HepG2 (cell line): ENCODE data around the gene MBNL3. TPM values are rescaled to one million over a fixed set of nuclear protein-coding genes. Genes with fewer than 3 reads are reported as not detected.
A peak's percentile ranks its signal among the peaks of the same experiment; 100 is the strongest.

ENCODE experiments used
- HMG20A ChIP-seq: IDR thresholded peaks from 2 replicates; pipeline ENCODE4 v1.6.1; 2016; ENCODE audit warnings: borderline replicate concordance
- HNRNPLL ChIP-seq: fragments of 200-400 bp; formaldehyde crosslinking; IDR thresholded peaks from 2 replicates; pipeline ENCODE4 v1.6.1; 2017; ENCODE audit warnings: mild to moderate bottlenecking, low read depth, low read length; ENCODE audit not compliant: poor library complexity, severe bottlenecking
- MYNN ChIP-seq: sonication (generic); formaldehyde crosslinking; IDR thresholded peaks from 2 replicates; pipeline ENCODE4 v1.4.0; 2020; ENCODE audit warnings: mild to moderate bottlenecking, low read depth, missing genetic modification reagents
- SIN3B ChIP-seq: fragments of 150-350 bp; IDR thresholded peaks from 2 replicates; pipeline ENCODE4 v1.6.1; 2014; ENCODE audit warnings: low read length
- TOE1 ChIP-seq: sonication (generic); formaldehyde crosslinking; IDR thresholded peaks from 2 replicates; pipeline ENCODE4 v1.4.0; 2020; ENCODE audit warnings: mild to moderate bottlenecking, missing genetic modification reagents
- ZFP82 ChIP-seq: sonication (generic); formaldehyde crosslinking; IDR thresholded peaks from 2 replicates; pipeline ENCODE4 v1.5.1; 2020; ENCODE audit warnings: mild to moderate bottlenecking, missing genetic modification reagents, borderline replicate concordance
- ZKSCAN8 ChIP-seq: IDR thresholded peaks from 2 replicates; pipeline ENCODE4 v1.6.1; 2016; ENCODE audit warnings: borderline replicate concordance, missing genetic modification reagents, missing compliant biosample characterization
- ZNF747 ChIP-seq: sonication (generic); formaldehyde crosslinking; IDR thresholded peaks from 2 replicates; pipeline ENCODE4 v1.8.1; 2023; ENCODE audit warnings: missing genetic modification reagents, mild to moderate bottlenecking, borderline replicate concordance
- ZNF839 ChIP-seq: sonication (generic); formaldehyde crosslinking; IDR thresholded peaks from 2 replicates; pipeline ENCODE4 v1.4.0; 2020; ENCODE audit warnings: missing genetic modification reagents, mild to moderate bottlenecking, borderline replicate concordance
- polyA plus RNA-seq, 8 experiments: library from polyadenylated mRNA; depleted of rRNA in 3 of 8; stranded (reverse) in 7 of 8; unstranded in 1 of 8; fragments of >200 nt; fragmentation: Illumina TruSeq in 4 of 8; extraction: Trizol in 4 of 8; gene quantifications; 2 replicates each; pipeline versions ENCODE4 v1.2.1 to v1.2.3, GENCODE V29; 2011 to 2016; ENCODE audit warnings: low read depth in 4 of 8, missing spikeins in 1 of 8, mixed read lengths in 1 of 8; ENCODE audit not compliant: insufficient read depth in 1 of 8
- total RNA-seq, 5 experiments: library from RNA; depleted of rRNA; stranded (reverse); fragments of >200 nt; fragmentation: Illumina TruSeq; extraction: Trizol; gene quantifications; 2 replicates each; pipeline ENCODE4 v1.2.3, GENCODE V29; 2016; ENCODE audit warnings: low read depth in 1 of 5
- TF ChIP-seq, protein P1 (sequence below): sonication (generic); formaldehyde crosslinking; IDR thresholded peaks from 2 replicates; pipeline ENCODE4 v1.5.0; 2020; ENCODE audit warnings: missing genetic modification reagents
- TF ChIP-seq, protein P2 (sequence below): sonication (generic); formaldehyde crosslinking; IDR thresholded peaks from 2 replicates; pipeline ENCODE4 v1.8.1; 2023; ENCODE audit warnings: mild to moderate bottlenecking, missing genetic modification reagents
- TF ChIP-seq, protein P3 (sequence below): sonication (generic); formaldehyde crosslinking; IDR thresholded peaks from 2 replicates; pipeline ENCODE4 v1.4.0; 2020; ENCODE audit warnings: missing genetic modification reagents
- TF ChIP-seq, protein P4 (sequence below): sonication (generic); formaldehyde crosslinking; IDR thresholded peaks from 2 replicates; pipeline ENCODE4 v1.5.0; 2020; ENCODE audit warnings: missing genetic modification reagents, mild to moderate bottlenecking, borderline replicate concordance
- TF ChIP-seq, protein P5 (sequence below): sonication (generic); formaldehyde crosslinking; IDR thresholded peaks from 2 replicates; pipeline ENCODE4 v1.9.0; 2022; ENCODE audit warnings: missing genetic modification reagents, mild to moderate bottlenecking, borderline replicate concordance
- TF ChIP-seq, protein P6 (sequence below): sonication (generic); formaldehyde crosslinking; conservative IDR thresholded peaks from 2 replicates; pipeline ENCODE4 v1.5.0; 2020; ENCODE audit warnings: missing genetic modification reagents
- TF ChIP-seq, protein P7 (sequence below): sonication (generic); formaldehyde crosslinking; conservative IDR thresholded peaks from 2 replicates; pipeline ENCODE4 v1.8.0; 2022; ENCODE audit warnings: missing genetic modification reagents

Gene MBNL3
- total and polyA plus RNA-seq, 2 of the 13 experiments (the other 11 are each of a cell fraction or from before 2014, with no cell fraction given): 155 to 257 TPM

DNA sequence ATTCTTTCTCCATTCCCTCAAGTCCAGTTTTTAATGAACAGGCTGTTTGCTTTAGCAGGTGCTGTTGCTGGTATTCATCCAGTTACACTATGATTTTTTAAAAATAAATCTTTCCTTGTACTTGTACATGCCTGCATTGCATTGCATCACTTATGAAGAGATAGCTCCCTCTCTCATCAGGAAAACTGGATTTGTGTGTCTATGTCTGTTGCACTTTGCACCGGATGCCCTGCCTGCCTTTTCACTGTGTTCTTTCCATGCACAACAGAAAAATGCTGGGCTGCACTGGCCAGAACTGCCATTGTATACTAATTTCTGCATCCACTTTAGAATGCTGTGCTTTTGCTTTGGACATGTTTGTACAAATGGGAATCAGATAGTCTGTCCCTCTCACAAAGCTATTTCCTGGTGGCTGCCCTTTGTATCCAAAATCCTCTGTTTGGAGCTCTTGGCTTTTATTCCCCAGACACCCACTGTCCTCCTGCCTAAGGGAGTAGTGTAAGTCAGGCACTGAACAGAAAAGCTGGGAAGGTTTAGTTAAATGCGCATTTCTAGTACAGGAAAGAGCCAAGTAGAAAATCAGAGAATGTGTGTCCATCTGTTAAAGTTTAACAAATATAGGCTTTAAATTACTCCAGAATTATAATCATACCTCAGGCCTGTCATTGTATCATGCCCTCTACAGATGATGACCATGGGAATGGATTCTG lies 119.1 kb downstream of the MBNL3 start (continued):
- no peak for TF ChIP-seq HNRNPLL
- TF ChIP-seq, protein P1, sequence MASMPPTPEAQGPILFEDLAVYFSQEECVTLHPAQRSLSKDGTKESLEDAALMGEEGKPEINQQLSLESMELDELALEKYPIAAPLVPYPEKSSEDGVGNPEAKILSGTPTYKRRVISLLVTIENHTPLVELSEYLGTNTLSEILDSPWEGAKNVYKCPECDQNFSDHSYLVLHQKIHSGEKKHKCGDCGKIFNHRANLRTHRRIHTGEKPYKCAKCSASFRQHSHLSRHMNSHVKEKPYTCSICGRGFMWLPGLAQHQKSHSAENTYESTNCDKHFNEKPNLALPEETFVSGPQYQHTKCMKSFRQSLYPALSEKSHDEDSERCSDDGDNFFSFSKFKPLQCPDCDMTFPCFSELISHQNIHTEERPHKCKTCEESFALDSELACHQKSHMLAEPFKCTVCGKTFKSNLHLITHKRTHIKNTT: no peak
- no peak for TF ChIP-seq SIN3B
- TF ChIP-seq, protein P2, sequence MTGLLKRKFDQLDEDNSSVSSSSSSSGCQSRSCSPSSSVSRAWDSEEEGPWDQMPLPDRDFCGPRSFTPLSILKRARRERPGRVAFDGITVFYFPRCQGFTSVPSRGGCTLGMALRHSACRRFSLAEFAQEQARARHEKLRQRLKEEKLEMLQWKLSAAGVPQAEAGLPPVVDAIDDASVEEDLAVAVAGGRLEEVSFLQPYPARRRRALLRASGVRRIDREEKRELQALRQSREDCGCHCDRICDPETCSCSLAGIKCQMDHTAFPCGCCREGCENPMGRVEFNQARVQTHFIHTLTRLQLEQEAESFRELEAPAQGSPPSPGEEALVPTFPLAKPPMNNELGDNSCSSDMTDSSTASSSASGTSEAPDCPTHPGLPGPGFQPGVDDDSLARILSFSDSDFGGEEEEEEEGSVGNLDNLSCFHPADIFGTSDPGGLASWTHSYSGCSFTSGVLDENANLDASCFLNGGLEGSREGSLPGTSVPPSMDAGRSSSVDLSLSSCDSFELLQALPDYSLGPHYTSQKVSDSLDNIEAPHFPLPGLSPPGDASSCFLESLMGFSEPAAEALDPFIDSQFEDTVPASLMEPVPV (CRISPR knock-in tag): no peak
- TF ChIP-seq, protein P3, sequence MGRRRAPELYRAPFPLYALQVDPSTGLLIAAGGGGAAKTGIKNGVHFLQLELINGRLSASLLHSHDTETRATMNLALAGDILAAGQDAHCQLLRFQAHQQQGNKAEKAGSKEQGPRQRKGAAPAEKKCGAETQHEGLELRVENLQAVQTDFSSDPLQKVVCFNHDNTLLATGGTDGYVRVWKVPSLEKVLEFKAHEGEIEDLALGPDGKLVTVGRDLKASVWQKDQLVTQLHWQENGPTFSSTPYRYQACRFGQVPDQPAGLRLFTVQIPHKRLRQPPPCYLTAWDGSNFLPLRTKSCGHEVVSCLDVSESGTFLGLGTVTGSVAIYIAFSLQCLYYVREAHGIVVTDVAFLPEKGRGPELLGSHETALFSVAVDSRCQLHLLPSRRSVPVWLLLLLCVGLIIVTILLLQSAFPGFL (CRISPR knock-in tag): no peak
- TF ChIP-seq HMG20A (CRISPR knock-in tag): peak; percentile 55; the same call in 1 of the 2 replicates
- TF ChIP-seq ZNF747 (CRISPR knock-in tag): no peak
- no peak for TF ChIP-seq TOE1 (CRISPR knock-in tag)
- no peak for TF ChIP-seq ZFP82 (CRISPR knock-in tag)
- no peak for TF ChIP-seq MYNN
- TF ChIP-seq, protein P4, sequence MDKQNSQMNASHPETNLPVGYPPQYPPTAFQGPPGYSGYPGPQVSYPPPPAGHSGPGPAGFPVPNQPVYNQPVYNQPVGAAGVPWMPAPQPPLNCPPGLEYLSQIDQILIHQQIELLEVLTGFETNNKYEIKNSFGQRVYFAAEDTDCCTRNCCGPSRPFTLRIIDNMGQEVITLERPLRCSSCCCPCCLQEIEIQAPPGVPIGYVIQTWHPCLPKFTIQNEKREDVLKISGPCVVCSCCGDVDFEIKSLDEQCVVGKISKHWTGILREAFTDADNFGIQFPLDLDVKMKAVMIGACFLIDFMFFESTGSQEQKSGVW (CRISPR knock-in tag): no peak
- no peak for TF ChIP-seq ZNF839
- TF ChIP-seq, protein P5, sequence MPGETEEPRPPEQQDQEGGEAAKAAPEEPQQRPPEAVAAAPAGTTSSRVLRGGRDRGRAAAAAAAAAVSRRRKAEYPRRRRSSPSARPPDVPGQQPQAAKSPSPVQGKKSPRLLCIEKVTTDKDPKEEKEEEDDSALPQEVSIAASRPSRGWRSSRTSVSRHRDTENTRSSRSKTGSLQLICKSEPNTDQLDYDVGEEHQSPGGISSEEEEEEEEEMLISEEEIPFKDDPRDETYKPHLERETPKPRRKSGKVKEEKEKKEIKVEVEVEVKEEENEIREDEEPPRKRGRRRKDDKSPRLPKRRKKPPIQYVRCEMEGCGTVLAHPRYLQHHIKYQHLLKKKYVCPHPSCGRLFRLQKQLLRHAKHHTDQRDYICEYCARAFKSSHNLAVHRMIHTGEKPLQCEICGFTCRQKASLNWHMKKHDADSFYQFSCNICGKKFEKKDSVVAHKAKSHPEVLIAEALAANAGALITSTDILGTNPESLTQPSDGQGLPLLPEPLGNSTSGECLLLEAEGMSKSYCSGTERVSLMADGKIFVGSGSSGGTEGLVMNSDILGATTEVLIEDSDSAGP: no peak
- TF ChIP-seq, protein P6, sequence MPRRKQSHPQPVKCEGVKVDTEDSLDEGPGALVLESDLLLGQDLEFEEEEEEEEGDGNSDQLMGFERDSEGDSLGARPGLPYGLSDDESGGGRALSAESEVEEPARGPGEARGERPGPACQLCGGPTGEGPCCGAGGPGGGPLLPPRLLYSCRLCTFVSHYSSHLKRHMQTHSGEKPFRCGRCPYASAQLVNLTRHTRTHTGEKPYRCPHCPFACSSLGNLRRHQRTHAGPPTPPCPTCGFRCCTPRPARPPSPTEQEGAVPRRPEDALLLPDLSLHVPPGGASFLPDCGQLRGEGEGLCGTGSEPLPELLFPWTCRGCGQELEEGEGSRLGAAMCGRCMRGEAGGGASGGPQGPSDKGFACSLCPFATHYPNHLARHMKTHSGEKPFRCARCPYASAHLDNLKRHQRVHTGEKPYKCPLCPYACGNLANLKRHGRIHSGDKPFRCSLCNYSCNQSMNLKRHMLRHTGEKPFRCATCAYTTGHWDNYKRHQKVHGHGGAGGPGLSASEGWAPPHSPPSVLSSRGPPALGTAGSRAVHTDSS: no peak
- peak; percentile 54 for TF ChIP-seq ZKSCAN8 (CRISPR knock-in tag)
- TF ChIP-seq, protein P7, sequence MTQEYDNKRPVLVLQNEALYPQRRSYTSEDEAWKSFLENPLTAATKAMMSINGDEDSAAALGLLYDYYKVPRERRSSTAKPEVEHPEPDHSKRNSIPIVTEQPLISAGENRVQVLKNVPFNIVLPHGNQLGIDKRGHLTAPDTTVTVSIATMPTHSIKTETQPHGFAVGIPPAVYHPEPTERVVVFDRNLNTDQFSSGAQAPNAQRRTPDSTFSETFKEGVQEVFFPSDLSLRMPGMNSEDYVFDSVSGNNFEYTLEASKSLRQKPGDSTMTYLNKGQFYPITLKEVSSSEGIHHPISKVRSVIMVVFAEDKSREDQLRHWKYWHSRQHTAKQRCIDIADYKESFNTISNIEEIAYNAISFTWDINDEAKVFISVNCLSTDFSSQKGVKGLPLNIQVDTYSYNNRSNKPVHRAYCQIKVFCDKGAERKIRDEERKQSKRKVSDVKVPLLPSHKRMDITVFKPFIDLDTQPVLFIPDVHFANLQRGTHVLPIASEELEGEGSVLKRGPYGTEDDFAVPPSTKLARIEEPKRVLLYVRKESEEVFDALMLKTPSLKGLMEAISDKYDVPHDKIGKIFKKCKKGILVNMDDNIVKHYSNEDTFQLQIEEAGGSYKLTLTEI (CRISPR knock-in tag): no peak
